ENCODE results near the gene COL6A5. TPM values are rescaled to one million over a fixed set of nuclear protein-coding genes. Genes with fewer than 3 reads are reported as not detected.

COL6A5 gene
- total and polyA plus RNA-seq, 10 of the 15 experiments (the other 5 are each of a cell fraction or from before 2014, with no cell fraction given), result 0.04 to 0.11 TPM; not detected in 8

DNA sequence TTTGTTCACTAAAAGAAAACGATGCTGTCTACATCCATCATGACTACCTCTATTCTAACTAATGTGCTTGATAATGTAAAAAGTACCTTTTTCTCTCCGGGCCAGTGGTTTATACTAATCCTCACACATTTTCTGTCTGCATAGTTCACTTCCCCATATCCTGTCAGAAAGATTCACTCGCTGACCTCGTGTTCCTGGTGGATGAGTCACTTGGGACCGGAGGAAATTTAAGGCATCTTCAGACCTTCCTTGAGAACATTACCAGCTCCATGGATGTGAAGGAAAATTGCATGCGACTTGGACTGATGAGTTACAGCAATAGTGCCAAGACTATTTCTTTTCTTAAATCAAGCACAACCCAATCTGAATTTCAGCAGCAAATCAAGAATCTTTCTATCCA lies 33.8 kb downstream of the COL6A5 start:
- no peak for DNase-seq (ENCODE audit: low read depth, low spot score)
- Histone ChIP-seq H3K4me2 (ENCODE audit: control insufficient read depth, insufficient read depth) (no peak overlapping the region), H3K36me3 (ENCODE audit: control insufficient read depth in 2 of 2, insufficient read depth in 2 of 2, low read length in 1 of 2) (no peaks in the 10 kb centered on the region), H3K9me3 (replicated peaks; ENCODE audit: control insufficient read depth, insufficient read depth, low read length) (no peaks in the 10 kb centered on the region), H4K20me1 (ENCODE audit: control insufficient read depth, insufficient read depth) (no peaks in the 10 kb centered on the region), H3K4me1 (ENCODE audit: control insufficient read depth, insufficient read depth, low read length) (no peaks in the 10 kb centered on the region), H3K4me3 (no peak overlapping the region), H3K79me2 (ENCODE audit: control insufficient read depth, insufficient read depth, low read length) (no peaks in the 10 kb centered on the region), H2AFZ (ENCODE audit: control insufficient read depth, low read depth, low read length) (no peak overlapping the region), H3K9ac (ENCODE audit: control insufficient read depth, insufficient read depth, low read length) (no peak overlapping the region), H3K27me3 (replicated peaks in 1 of 2; ENCODE audit: control insufficient read depth in 2 of 2, insufficient read depth in 2 of 2, low read length in 1 of 2) (no peaks in the 10 kb centered on the region; a peak in 1 of 4 replicates), H3K27ac (ENCODE audit: control insufficient read depth, insufficient read depth) (no peak overlapping the region)
- ChIA-PET CTCF (no interaction called here), RAD21 (ENCODE audit: unreplicated experiment) (no interaction called here), SMC1A (ENCODE audit: uncharacterized antibody, unreplicated experiment) (interaction anchor here (1.5 kb wide), 1 partner anchor 13 kb away, joined by 3 read pairs; no protein-coding TSS in a partner anchor), POLR2A (no interaction called here)
- FAIRE-seq, result no peak
- no peak for ATAC-seq
- 30% methylated on average over 6 of the region's 6 CpGs for WGBS (ENCODE audit: insufficient coverage, insufficient replicate concordance, low lambda C conversion rate, missing lambda C conversion rate)
- no TSS peak for BruUV-seq (replicated peaks)
- intact Hi-C loops (cut with micrococcal nuclease; ENCODE audit: unreplicated experiment) (no loop called here), in situ Hi-C loops (cut with MboI) (no loop called here)
- no peak for TF ChIP-seq MTA2 (IDR thresholded peaks at IDR 0.05; ENCODE audit: low read depth)
- TF ChIP-seq MEF2B (IDR thresholded peaks at IDR 0.05; ENCODE audit: partially characterized antibody, poor library complexity, severe bottlenecking), result no peak
- no peak for TF ChIP-seq HCFC1 (IDR thresholded peaks at IDR 0.05; ENCODE audit: low read length)
- TF ChIP-seq YY1 (IDR thresholded peaks at IDR 0.05; ENCODE audit: low read depth, low read length), result no peak
- TF ChIP-seq SP1 (IDR thresholded peaks at IDR 0.05; ENCODE audit: low read depth, low read length), result no peak
- TF ChIP-seq ZNF622 (IDR thresholded peaks at IDR 0.05), result no peak
- no peak for TF ChIP-seq PBX3 (IDR thresholded peaks at IDR 0.05; ENCODE audit: insufficient replicate concordance, low read depth, low read length)
- TF ChIP-seq BCLAF1 (IDR thresholded peaks at IDR 0.05), result no peak

All from GM12878 (cell line).